Measurements from ENCODE around the gene RAB3D. TPM values are rescaled to one million over a fixed set of nuclear protein-coding genes. Genes with fewer than 3 reads are reported as not detected.
"Not testable (repeated sequence)": the region's sequence is repeated elsewhere in the genome, so short reads cannot be mapped to it uniquely, and the experiment has no call there.

Gene RAB3D
- total RNA-seq, 2 experiments from 2014 or later: 9.8 to 10.7 TPM

DNA sequence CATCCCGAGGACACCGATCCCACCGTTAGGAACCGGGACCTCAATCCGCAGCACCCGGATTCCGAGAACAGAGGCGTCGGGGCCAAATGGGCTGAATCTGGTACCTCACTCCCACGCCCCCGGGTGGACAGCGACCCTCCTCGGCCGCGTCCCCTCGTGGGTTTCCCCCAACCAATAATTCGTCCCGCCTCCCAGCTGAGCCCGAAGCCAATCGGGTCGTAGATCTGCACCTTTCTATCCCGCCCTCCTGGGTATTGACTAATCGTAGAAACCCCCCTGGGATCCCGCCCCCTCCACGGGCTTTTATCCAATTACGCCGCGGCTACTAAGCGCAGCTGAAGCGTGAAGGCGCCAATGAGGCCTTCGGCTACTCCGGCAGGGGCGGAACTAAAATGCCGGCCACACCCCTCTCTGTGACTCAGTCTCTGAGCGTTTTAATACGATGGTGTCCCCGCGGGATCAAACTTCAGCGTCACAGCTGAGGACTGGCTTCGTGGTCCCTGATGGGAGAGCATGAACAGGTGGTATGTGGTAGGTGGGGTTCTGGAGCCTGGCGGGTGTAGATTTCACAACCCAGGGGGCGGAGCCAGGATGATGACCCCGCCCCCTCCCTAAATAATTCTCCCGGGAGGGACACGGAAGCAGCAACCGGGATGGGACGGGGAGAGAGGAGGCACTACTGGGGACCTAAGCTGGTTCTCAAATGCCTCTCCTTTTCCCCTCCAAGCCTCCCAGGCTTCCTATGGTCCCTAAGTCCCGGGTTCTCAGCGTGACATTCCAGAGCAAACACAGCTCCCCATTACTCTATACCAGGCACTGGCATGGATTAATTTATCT is 6.9 kb upstream of the RAB3D start, which contains the start of the genes CCDC159 and TMEM205:
CCDC159 (plus strand) TSS at position 416 of the 837 bp plus-strand sequence; CDS start at position 504, 88 bp downstream.
TMEM205 (minus strand) TSS at position 165 of the 837 bp plus-strand sequence. CDS start 649 bp downstream, outside the sequence.
- H3K27me3 Mint-ChIP-seq (ENCODE audit: low read depth): no peaks in the 10 kb centered on the region
- peak within 1 kb of the TSS; percentile 86 for H3K27ac Mint-ChIP-seq
- CTCF ChIA-PET: interaction anchor here (0.6 to 0.9 kb wide), 6 partner anchors 26 to 217 kb away, joined by 3 to 6 read pairs (median 4); no protein-coding TSS in a partner anchor
- H3K9me3 Mint-ChIP-seq: peaks cover 9% of the 10 kb centered on the region
- intact Hi-C loops (cut with micrococcal nuclease): loop anchor here (1.0 kb wide), 5 partner anchors 9 to 250 kb away; partner anchors contain the start of genes ODAD3, PLPPR2, PRKCSH and SWSAP1
- peak within 1 kb of the TSS; percentile 97 for H3K4me3 Mint-ChIP-seq
- H3K36me3 Mint-ChIP-seq (ENCODE audit: low read depth): peaks cover 10% of the 10 kb centered on the region
- peak; percentile 100 for DNase-seq
- H3K4me1 Mint-ChIP-seq (ENCODE audit: low read depth): peaks cover 26% of the 10 kb centered on the region

DNA sequence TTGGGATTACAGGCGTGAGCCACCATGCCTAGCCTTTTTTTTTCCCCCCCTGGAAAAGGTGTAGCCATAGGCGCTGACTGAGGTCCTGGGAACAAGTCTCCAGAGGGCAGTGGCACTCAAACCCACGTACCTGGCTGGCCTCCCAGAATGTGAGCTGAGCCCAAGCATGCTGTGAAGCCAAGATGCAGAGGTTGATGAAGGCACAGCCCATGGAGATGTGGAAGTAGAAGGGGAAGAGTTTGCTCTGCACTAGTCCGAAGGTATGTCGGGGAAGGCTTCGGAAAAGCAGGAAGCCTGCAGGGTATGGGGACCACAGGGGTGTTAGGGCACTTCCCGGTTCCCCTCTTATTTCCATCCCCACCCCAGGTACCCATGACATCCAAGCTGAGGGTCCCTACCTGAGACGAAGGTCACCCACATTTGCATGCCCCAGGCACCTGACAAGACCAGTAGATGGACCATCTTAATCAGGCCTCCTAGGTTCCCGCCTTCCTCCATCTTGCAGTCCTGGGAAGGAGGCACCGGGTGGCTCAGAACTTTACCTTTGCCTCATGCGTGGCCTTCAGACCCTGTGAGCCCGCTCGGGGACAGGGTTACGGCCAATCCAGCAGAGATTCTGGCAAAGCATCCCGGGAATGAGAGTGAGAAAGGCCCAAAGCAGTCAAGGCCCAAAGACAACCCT is 5.8 kb upstream of the RAB3D start:
- Mint-ChIP-seq H3K4me3 (peak overlapping the region; percentile 97), H3K4me1 (ENCODE audit: low read depth) (peaks cover 26% of the 10 kb centered on the region), H3K27ac (peak overlapping the region; percentile 86), H3K9me3 (peaks cover 9% of the 10 kb centered on the region), H3K27me3 (ENCODE audit: low read depth) (no peaks in the 10 kb centered on the region), H3K36me3 (ENCODE audit: low read depth) (peaks cover 10% of the 10 kb centered on the region)
- no peak for DNase-seq
- CTCF ChIA-PET: interaction anchor here (0.6 to 0.8 kb wide), 2 partner anchors 38 to 218 kb away, joined by 3 read pairs; no protein-coding TSS in a partner anchor
- intact Hi-C loops (cut with micrococcal nuclease): no loop called here

DNA sequence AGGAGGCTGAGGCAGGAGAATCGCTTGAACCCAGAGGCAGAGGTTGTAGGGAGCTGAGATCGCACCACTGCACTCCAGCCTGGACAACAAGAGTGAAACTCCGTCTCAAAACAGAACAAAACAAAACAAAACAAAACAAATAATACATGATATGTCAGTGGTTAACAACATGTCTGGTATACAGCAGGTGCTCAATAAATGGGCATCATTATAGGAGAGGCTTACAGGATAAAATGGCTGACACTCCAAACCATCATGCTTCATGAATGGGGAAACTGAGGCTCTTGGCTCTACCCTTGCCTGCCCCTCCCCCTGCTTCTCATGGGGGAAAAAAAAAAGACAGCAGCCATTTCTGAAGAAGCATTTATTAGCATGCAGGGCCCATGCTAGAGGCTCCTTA is 3.0 kb upstream of the RAB3D start:
- no peak overlapping the region for H3K4me3 Mint-ChIP-seq
- peaks cover 2% of the 10 kb centered on the region for H3K36me3 Mint-ChIP-seq (ENCODE audit: low read depth)
- CTCF ChIA-PET: no interaction called here
- DNase-seq: no peak
- H3K9me3 Mint-ChIP-seq: no peaks in the 10 kb centered on the region
- peaks cover 38% of the 10 kb centered on the region for H3K4me1 Mint-ChIP-seq (ENCODE audit: low read depth)
- no peak overlapping the region for H3K27ac Mint-ChIP-seq
- intact Hi-C loops (cut with micrococcal nuclease): no loop called here
- no peaks in the 10 kb centered on the region for H3K27me3 Mint-ChIP-seq (ENCODE audit: low read depth)

DNA sequence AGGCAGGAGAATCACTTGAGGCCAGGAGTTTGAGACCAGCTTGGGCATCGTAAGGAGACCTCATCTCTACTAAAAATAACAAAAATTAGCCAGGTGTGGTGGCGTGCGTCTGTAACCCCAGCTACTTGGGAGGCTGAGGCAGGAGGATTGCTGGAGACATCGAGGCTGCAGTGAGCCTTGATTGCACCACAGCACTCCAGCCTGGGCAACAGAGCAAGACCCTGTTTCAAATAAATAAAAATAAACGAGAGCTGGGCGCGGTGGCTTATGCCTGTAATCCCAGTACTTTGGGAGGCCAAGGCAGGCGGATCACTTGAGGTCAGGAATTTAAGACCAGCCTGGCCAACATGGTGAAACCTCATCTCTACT is 626 bp upstream of the RAB3D start:
- peaks cover 21% of the 10 kb centered on the region for H3K4me1 Mint-ChIP-seq (ENCODE audit: low read depth)
- H3K36me3 Mint-ChIP-seq (ENCODE audit: low read depth): peaks cover 15% of the 10 kb centered on the region
- H3K27ac Mint-ChIP-seq; intact Hi-C loops (cut with micrococcal nuclease); DNase-seq; H3K27me3 Mint-ChIP-seq (ENCODE audit: low read depth); H3K9me3 Mint-ChIP-seq: not testable (repeated sequence)
- CTCF ChIA-PET: interaction anchor here (0.6 to 1.1 kb wide), 4 partner anchors 35 to 654 kb away, joined by 3 to 4 read pairs (median 3); no protein-coding TSS in a partner anchor
- H3K4me3 Mint-ChIP-seq: peak overlapping the region; percentile 79

DNA sequence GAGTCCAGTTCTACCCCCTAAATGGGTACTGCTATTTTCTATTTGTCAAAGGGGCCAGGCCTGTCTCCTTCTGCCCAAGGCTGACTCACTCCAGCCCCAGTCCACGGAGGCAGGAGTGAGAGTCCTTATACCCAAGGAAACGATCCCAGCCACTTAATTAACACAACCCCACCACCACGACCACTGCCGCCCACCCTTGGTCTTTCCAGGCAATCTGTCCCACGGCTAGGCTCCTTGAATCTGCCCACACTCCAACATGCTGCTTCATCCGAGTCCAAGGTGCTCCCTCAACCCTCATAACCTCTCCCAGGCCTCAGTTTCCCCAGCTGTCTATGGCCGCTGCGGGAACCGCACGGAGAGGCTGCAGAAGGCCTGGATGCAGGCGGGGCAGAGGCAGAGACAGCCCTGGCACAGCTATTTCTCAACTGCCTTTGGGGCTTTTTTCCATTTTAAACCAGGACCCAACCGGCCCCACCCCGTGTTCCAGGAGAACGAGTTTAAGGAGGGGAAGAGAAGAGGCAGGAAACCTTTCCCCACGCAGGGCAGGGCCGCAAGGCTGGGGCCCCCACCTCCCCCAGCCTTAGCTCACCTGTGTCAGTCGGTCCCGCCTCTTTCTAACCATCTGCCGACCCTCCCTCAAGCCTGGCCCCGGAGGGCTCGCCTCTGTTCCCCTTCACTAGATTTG is 746 bp downstream of the RAB3D start:
- CTCF ChIA-PET: interaction anchor here (0.7 to 1.5 kb wide), 2 partner anchors 19 to 144 kb away, joined by 3 to 4 read pairs; no protein-coding TSS in a partner anchor
- H3K27me3 Mint-ChIP-seq (ENCODE audit: low read depth): no peaks in the 10 kb centered on the region
- no peak for DNase-seq
- H3K4me1 Mint-ChIP-seq (ENCODE audit: low read depth): peaks cover 17% of the 10 kb centered on the region
- H3K9me3 Mint-ChIP-seq: no peaks in the 10 kb centered on the region
- no peak overlapping the region for H3K27ac Mint-ChIP-seq
- intact Hi-C loops (cut with micrococcal nuclease): loop anchor here (2.0 kb wide), 1 partner anchor 14 kb away; no protein-coding TSS in a partner anchor
- peak overlapping the region; percentile 79 for H3K4me3 Mint-ChIP-seq
- peaks cover 22% of the 10 kb centered on the region for H3K36me3 Mint-ChIP-seq (ENCODE audit: low read depth)

DNA sequence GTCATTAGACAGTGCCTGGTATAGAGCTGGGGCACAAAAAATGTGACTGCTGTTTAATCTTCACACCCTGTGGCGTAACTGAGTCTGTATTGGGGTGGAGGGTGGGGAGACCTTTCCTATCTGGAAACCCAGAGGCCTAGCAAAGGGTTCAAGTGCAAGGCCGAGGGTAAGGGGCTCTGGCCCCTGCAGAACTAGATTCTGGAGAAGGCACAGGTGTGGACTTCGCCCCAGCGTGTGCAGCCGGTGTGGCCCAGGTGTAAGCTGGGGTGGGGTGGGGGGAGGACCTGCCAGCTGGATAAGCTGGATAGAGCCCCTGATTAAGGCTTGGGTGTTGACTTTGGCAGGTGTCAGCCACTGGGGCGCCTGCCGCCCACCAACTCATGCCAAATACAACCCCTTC is 1.3 kb downstream of the RAB3D start:
- CTCF ChIA-PET: interaction anchor here (0.7 to 1.5 kb wide), 2 partner anchors 19 to 144 kb away, joined by 3 to 4 read pairs; no protein-coding TSS in a partner anchor
- H3K27ac Mint-ChIP-seq: no peak overlapping the region
- H3K4me3 Mint-ChIP-seq: no peak overlapping the region
- intact Hi-C loops (cut with micrococcal nuclease): loop anchor here (2.0 kb wide), 1 partner anchor 13 kb away; no protein-coding TSS in a partner anchor
- H3K9me3 Mint-ChIP-seq: no peaks in the 10 kb centered on the region
- H3K27me3 Mint-ChIP-seq (ENCODE audit: low read depth): no peaks in the 10 kb centered on the region
- DNase-seq: no peak
- peaks cover 22% of the 10 kb centered on the region for H3K36me3 Mint-ChIP-seq (ENCODE audit: low read depth)
- H3K4me1 Mint-ChIP-seq (ENCODE audit: low read depth): peaks cover 17% of the 10 kb centered on the region

DNA sequence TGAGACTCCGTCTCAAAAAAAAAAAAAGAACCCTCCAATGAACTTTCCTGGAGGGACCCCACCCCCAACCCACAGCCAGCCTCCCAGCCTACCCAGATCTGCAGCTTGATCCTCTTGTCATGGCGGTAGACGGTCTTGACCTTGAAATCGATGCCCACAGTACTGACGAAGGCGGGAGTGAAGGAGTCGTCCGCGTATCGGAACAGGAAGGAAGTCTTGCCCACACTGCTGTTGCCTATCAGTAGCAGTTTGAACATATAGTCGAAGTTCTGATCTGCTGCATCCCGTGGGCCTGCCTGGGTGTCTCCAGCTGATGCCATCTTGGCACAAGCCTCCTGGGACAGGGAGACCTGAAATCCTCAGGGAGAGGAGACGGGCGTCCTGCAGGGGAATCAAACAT is 2.4 kb downstream of the RAB3D start:
- peaks cover 17% of the 10 kb centered on the region for H3K4me1 Mint-ChIP-seq (ENCODE audit: low read depth)
- no peak overlapping the region for H3K4me3 Mint-ChIP-seq
- H3K27ac Mint-ChIP-seq: no peak overlapping the region
- CTCF ChIA-PET: interaction anchor here (1.5 kb wide), 1 partner anchor 18 kb away, joined by 3 read pairs; no protein-coding TSS in a partner anchor
- intact Hi-C loops (cut with micrococcal nuclease): no loop called here
- peaks cover 22% of the 10 kb centered on the region for H3K36me3 Mint-ChIP-seq (ENCODE audit: low read depth)
- no peaks in the 10 kb centered on the region for H3K9me3 Mint-ChIP-seq
- no peaks in the 10 kb centered on the region for H3K27me3 Mint-ChIP-seq (ENCODE audit: low read depth)
- DNase-seq: no peak

DNA sequence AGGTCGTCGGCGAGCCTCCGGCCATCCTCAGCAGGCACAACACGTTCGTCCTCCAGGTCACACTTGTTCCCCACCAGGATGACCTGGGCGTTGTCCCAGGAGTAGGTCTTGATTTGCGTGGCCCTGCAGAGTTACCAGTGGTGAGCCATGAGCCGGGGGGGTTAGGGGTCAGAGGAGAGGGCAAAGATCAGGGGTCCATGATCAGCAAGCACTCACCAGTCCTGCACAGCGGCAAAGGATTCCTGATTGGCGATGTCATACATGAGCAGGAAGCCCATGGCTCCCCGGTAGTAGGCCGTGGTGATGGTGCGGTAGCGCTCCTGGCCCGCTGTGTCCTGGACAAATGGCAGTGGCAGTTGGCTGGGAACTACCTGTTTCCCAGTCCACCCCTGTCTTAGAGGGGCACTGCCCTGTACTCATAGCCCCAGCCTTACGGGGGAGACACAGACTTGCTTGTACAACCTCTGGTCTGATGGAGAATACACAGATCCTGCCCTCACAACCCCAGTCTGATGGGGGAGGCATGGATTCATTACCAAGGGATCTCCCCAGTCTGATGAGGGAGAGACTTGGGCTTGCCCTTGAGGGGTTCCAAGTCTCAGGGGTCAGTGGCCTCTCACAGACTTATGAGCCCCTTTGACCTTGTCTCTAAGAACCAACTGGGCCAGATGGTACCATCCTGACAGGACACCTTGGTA is 3.9 kb downstream of the RAB3D start:
- CTCF ChIA-PET: no interaction called here
- Mint-ChIP-seq H3K27ac (no peak overlapping the region), H3K27me3 (ENCODE audit: low read depth) (no peaks in the 10 kb centered on the region), H3K36me3 (ENCODE audit: low read depth) (peaks cover 23% of the 10 kb centered on the region), H3K4me3 (no peak overlapping the region), H3K4me1 (ENCODE audit: low read depth) (peaks cover 17% of the 10 kb centered on the region), H3K9me3 (no peaks in the 10 kb centered on the region)
- DNase-seq: no peak
- intact Hi-C loops (cut with micrococcal nuclease): no loop called here

DNA sequence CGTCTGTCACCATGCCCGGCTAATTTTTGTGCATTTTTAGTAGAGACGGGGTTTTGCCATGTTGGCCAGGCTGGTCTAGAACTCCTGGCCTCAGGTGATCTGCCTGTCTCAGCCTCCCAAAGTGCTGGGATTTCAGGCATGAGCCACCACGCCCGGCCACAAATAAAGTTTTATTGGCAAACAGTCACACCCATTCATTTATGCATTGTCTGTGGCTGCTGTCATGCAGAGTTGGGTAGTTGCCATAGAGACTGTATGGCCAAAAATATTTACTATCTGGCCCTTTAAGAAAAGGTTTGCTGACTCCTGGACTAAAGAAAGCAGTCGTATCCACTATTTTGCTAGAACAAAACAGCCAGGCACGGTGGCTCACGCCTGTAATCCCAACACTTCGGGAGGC is 5.6 kb downstream of the RAB3D start:
- intact Hi-C loops (cut with micrococcal nuclease); CTCF ChIA-PET: not testable (repeated sequence)

DNA sequence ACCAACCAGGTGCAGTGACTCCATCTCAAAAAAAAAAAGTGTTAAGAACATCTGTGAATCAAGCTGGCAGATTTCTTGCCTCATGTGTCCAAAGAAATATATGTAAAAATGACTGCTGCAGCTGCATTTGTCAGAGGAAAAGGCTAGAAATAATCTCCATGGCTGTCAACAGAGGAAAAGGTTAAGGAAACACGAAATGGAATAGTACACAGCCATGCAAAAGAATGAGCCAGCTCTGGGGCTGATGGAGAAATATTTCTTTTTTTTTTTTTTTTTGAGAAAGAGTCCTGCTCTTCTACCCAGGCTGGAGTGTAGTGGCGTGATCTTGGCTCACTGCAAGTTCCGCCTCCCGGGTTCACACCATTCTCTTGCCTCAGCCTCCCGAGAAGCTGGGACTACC is 6.6 kb downstream of the RAB3D start:
- Mint-ChIP-seq H3K27ac (no peak overlapping the region), H3K27me3 (ENCODE audit: low read depth) (no peaks in the 10 kb centered on the region), H3K4me3 (no peak overlapping the region), H3K9me3 (no peaks in the 10 kb centered on the region), H3K36me3 (ENCODE audit: low read depth) (peaks cover 27% of the 10 kb centered on the region), H3K4me1 (ENCODE audit: low read depth) (peaks cover 6% of the 10 kb centered on the region)
- CTCF ChIA-PET: interaction anchor here (0.6 to 0.7 kb wide), 3 partner anchors 78 to 393 kb away, joined by 4 to 5 read pairs (median 5); no protein-coding TSS in a partner anchor
- no peak for DNase-seq
- intact Hi-C loops (cut with micrococcal nuclease): no loop called here

More for the DNA sequence above, 5.6 kb downstream of the RAB3D start:
- not testable (repeated sequence) for H3K27me3 Mint-ChIP-seq (ENCODE audit: low read depth); H3K27ac Mint-ChIP-seq; H3K4me3 Mint-ChIP-seq; H3K9me3 Mint-ChIP-seq; DNase-seq
- peaks cover 12% of the 10 kb centered on the region for H3K4me1 Mint-ChIP-seq (ENCODE audit: low read depth)
- H3K36me3 Mint-ChIP-seq (ENCODE audit: low read depth): peaks cover 27% of the 10 kb centered on the region

DNA sequence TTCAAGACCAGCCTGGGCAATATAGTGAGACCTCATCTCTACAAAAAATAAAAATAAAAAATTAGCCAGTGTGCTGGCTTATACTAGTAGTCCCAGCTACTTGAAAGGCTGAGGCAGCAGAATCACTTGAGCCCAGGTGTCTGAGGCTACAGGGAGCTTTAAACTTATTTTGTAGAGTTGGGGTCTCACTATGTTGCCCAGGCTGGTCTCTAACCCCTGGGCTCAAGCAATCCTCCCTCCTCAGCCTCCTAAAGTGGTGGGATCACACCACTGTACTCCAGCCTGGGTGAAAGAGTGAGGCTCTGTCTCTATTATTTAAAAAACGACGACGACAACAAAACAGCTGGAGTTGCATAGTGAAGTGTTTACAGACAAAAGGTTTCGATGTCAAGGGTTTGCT is 8.0 kb downstream of the RAB3D start:
- Mint-ChIP-seq H3K36me3 (ENCODE audit: low read depth) (peaks cover 22% of the 10 kb centered on the region), H3K9me3 (no peaks in the 10 kb centered on the region), H3K27ac (no peak overlapping the region), H3K4me3 (no peak overlapping the region), H3K27me3 (ENCODE audit: low read depth) (no peaks in the 10 kb centered on the region), H3K4me1 (ENCODE audit: low read depth) (no peaks in the 10 kb centered on the region)
- intact Hi-C loops (cut with micrococcal nuclease): no loop called here
- CTCF ChIA-PET: no interaction called here
- DNase-seq: no peak
